Activated CD8-positive, alpha-beta memory T cell treated with anti-CD3 and anti-CD28 coated beads, Interleukin-2, amount 50 U/mL, for 4 hours (primary cell): ENCODE results near the gene EGFR.
"Not testable (repeated sequence)": the region's sequence is repeated elsewhere in the genome, so short reads cannot be mapped to it uniquely, and the experiment has no call there.

Source experiments
- DNase-seq: peaks from one replicate; pipeline ENCODE4 v3.0.0-alpha.2; 2020

The EGFR gene

GRCh38 chr7:55155351-55156117 lies 136.7 kb downstream of the EGFR start:
- no peak for DNase-seq

- DNase-seq = no peak
Observed at GRCh38 chr7:55156919-55157763, 138.3 kb downstream of the EGFR start.

- no peak for DNase-seq
Observed at GRCh38 chr7:55157764-55158105, 138.9 kb downstream of the EGFR start.

GRCh38 chr7:55158541-55159382 lies 139.9 kb downstream of the EGFR start:
- no peak for DNase-seq

- no peak for DNase-seq
Observed at GRCh38 chr7:55160539-55160938, 141.7 kb downstream of the EGFR start.

GRCh38 chr7:55161154-55161687 lies 142.4 kb downstream of the EGFR start:
- no peak for DNase-seq

- DNase-seq = no peak
Observed at GRCh38 chr7:55162476-55162875, 143.7 kb downstream of the EGFR start.

GRCh38 chr7:55163733-55164132 lies 144.9 kb downstream of the EGFR start:
- DNase-seq = no peak

- no peak for DNase-seq
Observed at GRCh38 chr7:55164527-55164926, 145.7 kb downstream of the EGFR start.

GRCh38 chr7:55165176-55165861 lies 146.5 kb downstream of the EGFR start:
- DNase-seq = no peak

- DNase-seq = not testable (repeated sequence)
Observed at GRCh38 chr7:55167296-55167695, 148.5 kb downstream of the EGFR start.

GRCh38 chr7:55170335-55171069 lies 151.7 kb downstream of the EGFR start:
- DNase-seq = no peak

GRCh38 chr7:55171157-55171556 lies 152.3 kb downstream of the EGFR start:
- no peak for DNase-seq

- DNase-seq = no peak
Observed at GRCh38 chr7:55172161-55172560, 153.3 kb downstream of the EGFR start.

GRCh38 chr7:55172881-55173609 lies 154.2 kb downstream of the EGFR start:
- no peak for DNase-seq

- DNase-seq = no peak
Observed at GRCh38 chr7:55173671-55174070, 154.9 kb downstream of the EGFR start.

GRCh38 chr7:55174456-55174855 lies 155.6 kb downstream of the EGFR start:
- DNase-seq = no peak

GRCh38 chr7:55174856-55175255 lies 156.0 kb downstream of the EGFR start:
- DNase-seq = no peak

- no peak for DNase-seq
Observed at GRCh38 chr7:55177068-55177530, 158.3 kb downstream of the EGFR start.

GRCh38 chr7:55177589-55178261 lies 158.9 kb downstream of the EGFR start:
- DNase-seq = no peak
